Mucosa of stomach (tissue), 1 donor: ENCODE data around the gene CCDC33.

Source experiments
- H3K27me3 ChIP-seq: one replicate; pipeline ENCODE4 v1.7.0; 2013; ENCODE audit warnings: mild to moderate bottlenecking, low read length; ENCODE audit not compliant: control insufficient read depth, insufficient read depth
- H3K36me3 ChIP-seq: one replicate; pipeline ENCODE4 v1.7.0; 2013; ENCODE audit warnings: low read length; ENCODE audit not compliant: control insufficient read depth, insufficient read depth
- H3K4me1 ChIP-seq: one replicate; pipeline ENCODE4 v1.7.0; 2013; ENCODE audit warnings: mild to moderate bottlenecking, low read length; ENCODE audit not compliant: control insufficient read depth, insufficient read depth
- H3K4me3 ChIP-seq: one replicate; pipeline ENCODE4 v1.7.0; 2013; ENCODE audit warnings: low read length
- H3K9ac ChIP-seq: one replicate; pipeline ENCODE4 v1.7.0; 2013; ENCODE audit warnings: mild to moderate bottlenecking, low read length, moderate library complexity
- H3K9me3 ChIP-seq: one replicate; pipeline ENCODE4 v1.7.0; 2013; ENCODE audit warnings: mild to moderate bottlenecking, low read length, moderate library complexity; ENCODE audit not compliant: control insufficient read depth
- donor health status: Pancreatic carcinoma.

Gene CCDC33

GRCh38 chr15:74374648-74375302 is 138.6 kb downstream of the CCDC33 start:
- Histone ChIP-seq H3K36me3 (no peaks in the 10 kb centered on the region), H3K27me3 (peaks cover 7% of the 10 kb centered on the region), H3K9ac (no peak overlapping the region), H3K4me1 (peaks cover 19% of the 10 kb centered on the region), H3K4me3 (no peak overlapping the region), H3K9me3 (no peaks in the 10 kb centered on the region)

- Histone ChIP-seq H3K36me3 (no peaks in the 10 kb centered on the region), H3K9ac (no peak overlapping the region), H3K9me3 (no peaks in the 10 kb centered on the region), H3K4me1 (peaks cover 19% of the 10 kb centered on the region), H3K4me3 (no peak overlapping the region), H3K27me3 (peaks cover 7% of the 10 kb centered on the region)
Observed at GRCh38 chr15:74375303-74375693, 139.2 kb downstream of the CCDC33 start.

- H3K27me3 ChIP-seq = peaks cover 7% of the 10 kb centered on the region
- no peak overlapping the region for H3K4me3 ChIP-seq
- no peaks in the 10 kb centered on the region for H3K9me3 ChIP-seq
- H3K4me1 ChIP-seq = peaks cover 19% of the 10 kb centered on the region
- no peak overlapping the region for H3K9ac ChIP-seq
- H3K36me3 ChIP-seq = no peaks in the 10 kb centered on the region
Observed at GRCh38 chr15:74376226-74376625, 140.1 kb downstream of the CCDC33 start.

DNA sequence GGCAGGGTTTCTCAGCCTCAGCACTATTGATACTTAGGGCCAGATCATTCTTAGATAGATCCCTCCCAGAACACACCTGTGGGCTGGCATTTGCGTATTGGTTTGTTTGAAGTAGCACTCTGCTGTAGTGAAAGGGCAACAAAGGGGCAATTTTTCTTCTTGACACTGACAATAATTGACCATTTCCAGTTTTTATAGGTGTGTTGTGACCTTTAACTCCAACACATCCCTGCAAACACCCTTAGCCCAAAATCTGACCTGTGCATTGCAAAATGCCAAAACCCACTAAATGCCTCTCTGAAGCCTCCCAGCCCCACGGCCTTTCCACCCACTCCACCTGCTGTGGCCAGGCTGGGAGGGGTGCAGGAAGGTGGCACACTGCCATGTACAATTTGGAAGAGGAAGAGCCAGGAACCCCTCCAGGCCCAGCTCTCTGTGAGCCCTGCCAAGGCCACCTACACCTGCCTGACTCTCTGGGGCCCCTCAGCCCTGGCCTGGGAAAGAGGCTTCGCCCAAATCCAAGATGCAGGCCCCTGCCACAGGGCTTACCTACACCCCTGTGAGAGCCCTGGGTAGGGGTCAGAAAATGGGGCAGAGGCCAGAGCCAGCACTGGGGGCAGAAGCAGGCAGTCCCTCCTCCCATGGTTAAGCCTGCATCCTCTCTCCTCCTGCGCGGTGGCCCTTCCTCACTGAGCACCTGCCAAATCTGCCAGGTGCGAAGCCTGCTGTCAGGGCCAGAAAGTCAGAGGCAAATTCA is 140.9 kb downstream of the CCDC33 start:
- no peaks in the 10 kb centered on the region for H3K9me3 ChIP-seq
- H3K9ac ChIP-seq = no peak overlapping the region
- peaks cover 7% of the 10 kb centered on the region for H3K27me3 ChIP-seq
- H3K4me1 ChIP-seq = peaks cover 20% of the 10 kb centered on the region
- no peaks in the 10 kb centered on the region for H3K36me3 ChIP-seq
- no peak overlapping the region for H3K4me3 ChIP-seq

GRCh38 chr15:74377831-74378766 is 142.0 kb downstream of the CCDC33 start:
- Histone ChIP-seq H3K4me3 (no peak overlapping the region), H3K27me3 (peaks cover 4% of the 10 kb centered on the region), H3K4me1 (peaks cover 31% of the 10 kb centered on the region), H3K36me3 (no peaks in the 10 kb centered on the region), H3K9me3 (no peaks in the 10 kb centered on the region), H3K9ac (no peak overlapping the region)

DNA sequence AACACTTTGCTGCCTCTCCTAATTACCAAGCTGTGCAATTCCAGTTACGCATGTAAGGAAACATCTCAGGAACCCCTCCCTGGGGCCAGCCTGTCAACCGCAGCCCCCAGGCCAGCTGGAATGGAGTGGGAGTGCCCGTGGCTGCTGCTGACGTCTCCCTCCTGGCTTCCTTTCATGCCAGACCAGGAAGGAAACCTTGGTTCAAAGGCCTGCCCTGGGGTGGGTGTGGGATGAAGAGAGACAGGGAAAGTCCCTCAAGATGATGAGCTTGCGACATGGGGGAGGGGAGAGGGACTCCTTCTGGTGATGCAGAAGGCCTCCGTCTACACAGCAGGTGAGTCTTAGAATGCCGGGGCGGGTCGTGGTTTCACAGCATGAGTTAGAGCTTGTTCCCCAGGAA is 142.7 kb downstream of the CCDC33 start:
- H3K4me1 ChIP-seq = peaks cover 33% of the 10 kb centered on the region
- no peaks in the 10 kb centered on the region for H3K36me3 ChIP-seq
- no peaks in the 10 kb centered on the region for H3K27me3 ChIP-seq
- H3K9me3 ChIP-seq = no peaks in the 10 kb centered on the region
- H3K4me3 ChIP-seq = no peak overlapping the region
- H3K9ac ChIP-seq = no peak overlapping the region

DNA sequence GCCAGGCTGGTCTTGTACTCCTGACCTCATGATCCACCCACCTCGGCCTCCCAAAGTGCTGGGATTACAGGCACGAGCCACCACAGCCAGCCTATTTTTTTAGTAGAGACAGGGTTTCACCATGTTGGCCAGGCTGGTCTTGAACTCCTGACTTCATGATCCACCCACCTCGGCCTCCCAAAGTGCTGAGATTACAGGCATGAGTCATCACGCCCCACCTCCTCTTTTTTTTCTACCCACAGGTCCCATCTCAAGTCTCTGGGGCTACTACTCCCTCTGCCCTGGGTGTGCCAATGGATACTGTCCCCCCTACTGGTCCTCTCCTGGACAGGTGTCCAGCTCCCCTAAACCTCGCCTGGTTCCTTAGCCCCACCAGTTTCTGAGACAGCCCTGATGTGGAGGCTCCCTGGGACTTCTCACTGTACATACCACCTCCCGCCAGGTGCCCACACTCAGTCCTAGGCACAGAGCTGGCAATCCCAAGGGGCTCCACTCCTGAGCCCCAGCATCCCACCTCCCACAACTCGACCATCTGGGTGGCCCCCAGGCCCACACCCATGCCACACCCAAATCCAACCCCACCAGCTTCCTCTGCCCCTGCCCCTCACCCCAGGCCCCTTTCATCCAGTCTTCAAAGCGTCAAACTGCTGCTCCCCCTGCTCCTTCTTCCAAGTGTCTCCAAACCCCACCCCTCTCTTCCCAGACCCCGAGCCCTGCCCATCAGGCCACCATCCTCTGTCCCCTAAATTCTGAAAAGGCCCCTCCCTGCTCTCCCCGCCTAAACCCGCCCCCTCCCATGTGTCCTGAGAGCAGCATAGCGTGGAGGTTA is 144.4 kb downstream of the CCDC33 start:
- Histone ChIP-seq H3K4me3 (no peak overlapping the region), H3K9me3 (no peaks in the 10 kb centered on the region), H3K27me3 (no peaks in the 10 kb centered on the region), H3K36me3 (no peaks in the 10 kb centered on the region), H3K9ac (no peak overlapping the region), H3K4me1 (peaks cover 34% of the 10 kb centered on the region)

DNA sequence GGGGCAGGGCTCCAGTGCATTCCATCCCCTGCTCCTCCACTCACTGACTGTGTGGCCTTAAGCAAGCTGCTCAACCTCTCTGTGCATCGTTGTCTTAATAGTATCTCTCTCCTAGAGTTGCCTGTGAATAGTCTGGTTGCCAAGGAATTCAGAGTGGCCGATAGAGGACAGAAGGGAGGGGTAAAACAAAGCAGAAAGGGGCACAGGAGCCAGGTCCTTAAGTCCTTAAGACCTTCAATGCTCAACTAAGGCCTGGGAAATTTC is 145.0 kb downstream of the CCDC33 start:
- Histone ChIP-seq H3K27me3 (no peaks in the 10 kb centered on the region), H3K9me3 (no peaks in the 10 kb centered on the region), H3K4me1 (peaks cover 35% of the 10 kb centered on the region), H3K9ac (no peak overlapping the region), H3K4me3 (no peak overlapping the region), H3K36me3 (no peaks in the 10 kb centered on the region)

- peaks cover 35% of the 10 kb centered on the region for H3K4me1 ChIP-seq
Observed at GRCh38 chr15:74381481-74381880, 145.4 kb downstream of the CCDC33 start.

GRCh38 chr15:74382004-74382816 is 146.1 kb downstream of the CCDC33 start:
- Histone ChIP-seq H3K36me3 (no peaks in the 10 kb centered on the region), H3K9me3 (no peaks in the 10 kb centered on the region), H3K4me1 (peaks cover 35% of the 10 kb centered on the region), H3K9ac (no peak overlapping the region), H3K27me3 (no peaks in the 10 kb centered on the region), H3K4me3 (no peak overlapping the region)

More at GRCh38 chr15:74381481-74381880, 145.4 kb downstream of the CCDC33 start:
- Histone ChIP-seq H3K36me3 (no peaks in the 10 kb centered on the region), H3K4me3 (no peak overlapping the region), H3K9ac (no peak overlapping the region), H3K9me3 (no peaks in the 10 kb centered on the region), H3K27me3 (no peaks in the 10 kb centered on the region)

GRCh38 chr15:74383286-74383685 is 147.2 kb downstream of the CCDC33 start:
- Histone ChIP-seq H3K4me3 (no peak overlapping the region), H3K4me1 (peaks cover 35% of the 10 kb centered on the region), H3K27me3 (peaks cover 4% of the 10 kb centered on the region), H3K9me3 (no peaks in the 10 kb centered on the region), H3K9ac (no peak overlapping the region), H3K36me3 (no peaks in the 10 kb centered on the region)
